WI38 (cell line): ENCODE measurements around the gene TOP2A.

Experiments
- H3K4me3 ChIP-seq: 2 replicates; pipeline ENCODE4 v1.5.1; 2011; ENCODE audit warnings: low read depth, mild to moderate bottlenecking, control low read depth, low read length
- CTCF ChIP-seq: IDR thresholded peaks from 2 replicates; pipeline ENCODE4 v1.5.1; 2012; ENCODE audit warnings: low read depth, mild to moderate bottlenecking, control low read depth, low read length

Gene TOP2A

GRCh38 chr17:40340327-40340726, 77.4 kb downstream of the TOP2A start:
- H3K4me3 ChIP-seq, result no peak overlapping the region
- no peak for TF ChIP-seq CTCF

GRCh38 chr17:40338941-40339649, 78.6 kb downstream of the TOP2A start:
- TF ChIP-seq CTCF, result no peak
- H3K4me3 ChIP-seq, result no peak overlapping the region
